ENCODE results near the gene HABP2.

Gene HABP2

DNA sequence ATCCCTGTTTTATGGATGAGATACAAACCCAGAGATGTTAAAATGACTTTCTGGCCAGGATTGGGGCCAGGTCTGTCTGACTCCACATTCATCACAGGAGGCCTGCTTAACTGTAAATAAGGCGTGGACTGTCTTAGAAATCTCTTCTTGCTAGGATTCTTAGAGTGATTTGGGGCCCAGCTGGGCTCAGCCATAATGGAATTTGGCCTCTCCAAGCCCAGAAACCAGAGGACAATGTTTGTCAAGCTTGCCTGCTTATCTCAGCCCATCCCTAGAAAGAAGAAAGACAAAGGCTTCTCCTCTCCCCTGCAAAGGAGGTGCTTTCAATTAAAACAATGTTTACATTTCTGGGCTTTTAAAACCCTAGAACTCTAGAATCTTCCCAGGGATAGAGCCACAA is 2.9 kb downstream of the HABP2 start:
- H3K27ac ChIP-seq, result no peak overlapping the region
- TF ChIP-seq ZFX (IDR thresholded peaks at IDR 0.05), result no peak
- TF ChIP-seq, protein P1, sequence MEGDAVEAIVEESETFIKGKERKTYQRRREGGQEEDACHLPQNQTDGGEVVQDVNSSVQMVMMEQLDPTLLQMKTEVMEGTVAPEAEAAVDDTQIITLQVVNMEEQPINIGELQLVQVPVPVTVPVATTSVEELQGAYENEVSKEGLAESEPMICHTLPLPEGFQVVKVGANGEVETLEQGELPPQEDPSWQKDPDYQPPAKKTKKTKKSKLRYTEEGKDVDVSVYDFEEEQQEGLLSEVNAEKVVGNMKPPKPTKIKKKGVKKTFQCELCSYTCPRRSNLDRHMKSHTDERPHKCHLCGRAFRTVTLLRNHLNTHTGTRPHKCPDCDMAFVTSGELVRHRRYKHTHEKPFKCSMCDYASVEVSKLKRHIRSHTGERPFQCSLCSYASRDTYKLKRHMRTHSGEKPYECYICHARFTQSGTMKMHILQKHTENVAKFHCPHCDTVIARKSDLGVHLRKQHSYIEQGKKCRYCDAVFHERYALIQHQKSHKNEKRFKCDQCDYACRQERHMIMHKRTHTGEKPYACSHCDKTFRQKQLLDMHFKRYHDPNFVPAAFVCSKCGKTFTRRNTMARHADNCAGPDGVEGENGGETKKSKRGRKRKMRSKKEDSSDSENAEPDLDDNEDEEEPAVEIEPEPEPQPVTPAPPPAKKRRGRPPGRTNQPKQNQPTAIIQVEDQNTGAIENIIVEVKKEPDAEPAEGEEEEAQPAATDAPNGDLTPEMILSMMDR (conservative IDR thresholded peaks at IDR 0.05), result no peak

DNA sequence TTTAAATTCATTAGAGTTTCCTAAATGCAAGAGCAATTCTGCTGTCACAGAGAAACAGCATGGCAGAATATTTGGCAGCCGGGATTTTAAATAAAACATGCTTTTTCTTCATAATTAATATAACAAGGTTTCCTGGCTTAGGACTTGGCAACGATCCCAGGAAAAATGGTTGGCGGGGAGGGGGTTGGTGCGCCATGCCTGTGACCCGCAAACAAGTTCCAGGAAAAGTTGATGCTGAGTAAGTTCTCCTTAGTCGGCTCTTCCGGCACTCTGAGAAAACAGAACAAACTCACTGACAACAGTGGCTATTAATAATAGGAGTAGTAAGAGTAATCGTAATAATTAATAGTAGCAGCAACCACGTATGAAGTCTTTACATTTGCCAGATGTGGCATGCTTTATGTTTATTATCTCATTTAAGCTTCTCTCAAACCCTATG is 4.6 kb downstream of the HABP2 start:
- H3K27ac ChIP-seq, result no peak overlapping the region
- TF ChIP-seq, protein P1 (conservative IDR thresholded peaks at IDR 0.05), result no peak
- TF ChIP-seq ZFX (IDR thresholded peaks at IDR 0.05), result no peak

DNA sequence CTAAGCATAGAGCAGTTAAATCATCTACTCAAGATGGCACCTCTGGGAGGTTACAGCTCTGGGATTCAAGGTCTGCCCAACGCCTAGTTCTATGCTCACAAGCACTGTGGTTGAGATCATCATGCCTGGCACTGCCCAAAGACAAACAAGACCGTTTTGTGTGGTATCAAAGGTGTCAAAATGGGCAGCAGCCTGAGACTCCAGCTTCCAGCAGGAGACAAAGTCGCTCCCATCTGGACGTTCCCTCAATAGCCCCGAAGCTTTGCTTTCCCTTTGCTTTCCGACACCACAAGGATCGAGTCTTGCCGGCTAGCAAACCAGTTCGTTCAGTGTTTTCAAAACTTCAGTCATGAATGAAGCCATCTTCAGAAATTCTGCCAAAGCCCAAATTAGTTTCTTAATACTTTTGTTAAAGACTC is 5.1 kb downstream of the HABP2 start:
- TF ChIP-seq, protein P1 (conservative IDR thresholded peaks at IDR 0.05), result no peak
- no peak for TF ChIP-seq ZFX (IDR thresholded peaks at IDR 0.05)
- H3K27ac ChIP-seq, result no peak overlapping the region

DNA sequence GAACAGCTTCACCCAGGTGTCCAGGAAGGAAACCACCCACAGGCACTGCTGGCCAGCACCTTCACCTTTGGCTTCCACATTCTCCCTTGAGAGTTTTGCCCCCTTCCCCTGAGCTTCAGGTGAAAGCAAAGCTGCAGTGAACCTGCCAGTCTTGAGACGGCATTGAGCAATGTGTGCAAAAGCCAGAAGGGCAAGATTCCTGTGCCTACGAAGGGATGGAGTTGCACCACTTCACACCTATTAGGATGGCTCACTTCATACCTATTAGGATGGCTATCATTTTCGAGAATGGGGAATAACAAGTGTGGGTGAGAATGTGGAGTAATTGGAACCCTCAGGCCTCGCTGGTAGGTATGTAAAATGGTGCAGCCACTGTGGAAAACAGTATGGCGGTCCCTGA is 7.2 kb downstream of the HABP2 start:
- no peak overlapping the region for H3K27ac ChIP-seq
- TF ChIP-seq, protein P1 (conservative IDR thresholded peaks at IDR 0.05), result no peak
- no peak for TF ChIP-seq ZFX (IDR thresholded peaks at IDR 0.05)

DNA sequence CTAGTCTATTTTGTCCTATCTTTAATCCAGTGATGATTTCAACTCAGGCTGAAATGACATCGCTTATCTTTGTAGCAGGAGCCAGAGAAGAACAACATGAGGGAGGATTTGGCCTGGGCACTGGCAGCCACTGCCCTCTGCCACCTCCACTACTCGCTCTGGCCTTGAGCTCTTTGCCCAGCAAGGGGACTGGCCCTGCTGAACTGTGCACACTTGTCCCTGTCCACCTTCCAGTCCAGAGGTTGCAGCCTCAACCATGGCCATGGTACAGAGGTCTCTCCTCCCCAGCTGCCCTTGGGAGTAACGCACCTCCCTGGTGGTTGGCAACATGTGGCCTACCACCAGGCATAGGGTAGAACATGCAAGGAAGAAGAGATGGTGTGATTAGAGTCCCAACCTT is 8.4 kb downstream of the HABP2 start:
- no peak overlapping the region for H3K27ac ChIP-seq
- TF ChIP-seq, protein P1 (conservative IDR thresholded peaks at IDR 0.05), result no peak
- no peak for TF ChIP-seq ZFX (IDR thresholded peaks at IDR 0.05)

DNA sequence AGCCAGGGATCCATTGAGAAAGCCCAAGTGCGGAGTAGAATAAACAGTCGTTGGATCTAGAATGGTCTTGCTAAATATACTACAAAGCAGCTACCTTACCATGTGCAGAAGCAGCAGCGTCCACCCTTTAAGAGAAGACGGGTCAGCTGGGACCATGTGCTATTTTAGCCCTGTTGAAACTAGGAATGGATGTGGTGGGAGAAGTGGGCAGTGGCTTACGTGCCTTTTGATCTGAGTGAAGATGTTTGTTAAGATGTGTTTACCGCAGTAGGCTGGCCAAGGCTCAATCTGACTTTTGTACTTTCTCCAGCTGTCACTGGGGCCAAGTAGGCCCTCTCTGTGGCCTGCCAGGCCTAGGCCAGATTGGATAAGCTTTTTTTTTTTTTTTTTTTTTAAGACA is 9.2 kb downstream of the HABP2 start:
- no peak overlapping the region for H3K27ac ChIP-seq
- no peak for TF ChIP-seq ZFX (IDR thresholded peaks at IDR 0.05)
- TF ChIP-seq, protein P1 (conservative IDR thresholded peaks at IDR 0.05), result no peak

DNA sequence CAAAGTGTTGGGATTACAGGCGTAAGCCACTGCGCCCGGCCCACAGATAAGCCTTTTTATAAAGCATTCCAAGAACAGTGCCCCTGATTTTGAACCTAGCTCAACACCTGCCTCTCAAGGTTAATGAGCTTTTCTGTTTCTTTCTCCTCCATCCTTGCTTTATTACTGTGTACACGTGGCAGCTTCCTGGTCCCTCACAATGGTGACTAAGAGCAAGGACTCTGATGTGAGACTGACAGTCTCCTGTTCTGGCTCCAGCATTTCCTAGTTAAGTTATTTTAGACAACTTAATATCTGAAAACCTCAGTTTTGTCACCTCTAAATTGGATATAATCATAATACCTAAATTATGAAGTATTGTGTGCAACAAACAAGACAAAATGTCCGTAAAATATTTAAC is 9.9 kb downstream of the HABP2 start:
- no peak overlapping the region for H3K27ac ChIP-seq
- TF ChIP-seq, protein P1 (conservative IDR thresholded peaks at IDR 0.05), result no peak
- TF ChIP-seq ZFX (IDR thresholded peaks at IDR 0.05), result no peak
